ENCODE results near the gene MAGEA4. TPM values are rescaled to one million over a fixed set of nuclear protein-coding genes. Genes with fewer than 3 reads are reported as not detected.
"Not testable (repeated sequence)": the region's sequence is repeated elsewhere in the genome, so short reads cannot be mapped to it uniquely, and the experiment has no call there.

MAGEA4 gene, protein sequence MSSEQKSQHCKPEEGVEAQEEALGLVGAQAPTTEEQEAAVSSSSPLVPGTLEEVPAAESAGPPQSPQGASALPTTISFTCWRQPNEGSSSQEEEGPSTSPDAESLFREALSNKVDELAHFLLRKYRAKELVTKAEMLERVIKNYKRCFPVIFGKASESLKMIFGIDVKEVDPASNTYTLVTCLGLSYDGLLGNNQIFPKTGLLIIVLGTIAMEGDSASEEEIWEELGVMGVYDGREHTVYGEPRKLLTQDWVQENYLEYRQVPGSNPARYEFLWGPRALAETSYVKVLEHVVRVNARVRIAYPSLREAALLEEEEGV
- polyA plus RNA-seq (ENCODE audit: insufficient read length in 12 of 12) = not detected
- long read RNA-seq, donor 1 = 0 reads
- long read RNA-seq, donor 2 = 0 reads
- long read RNA-seq, donor 3 = 0 reads
- long read RNA-seq, donor 4 = 0 reads
- long read RNA-seq, donor 5 = 0 reads
- long read RNA-seq, donor 6 = 0 reads
- long read RNA-seq, donor 7 = 0 reads
- long read RNA-seq, donor 8 = 0 reads
- long read RNA-seq, donor 9 = 0 reads
- long read RNA-seq, donor 10 = 0 reads
- long read RNA-seq, donor 11 = 0 reads

DNA sequence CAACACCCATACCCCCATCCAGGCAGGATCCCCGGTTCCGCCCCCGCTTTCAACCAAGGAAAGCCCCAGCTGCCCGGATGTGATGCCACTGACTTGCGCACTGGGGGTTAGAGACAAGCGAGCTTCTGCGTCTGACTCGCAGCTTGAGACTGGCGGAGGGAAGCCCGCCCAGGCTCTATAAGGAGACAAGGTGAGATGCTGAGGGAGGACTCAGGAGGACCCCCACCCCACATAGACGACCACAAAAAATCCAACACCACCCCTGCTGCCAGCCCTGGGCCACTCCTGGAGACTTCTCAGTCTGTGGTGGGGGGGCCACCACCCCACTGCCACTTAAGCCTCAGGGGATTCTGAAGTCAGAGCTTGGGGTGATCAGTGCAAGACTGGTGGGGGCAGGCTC lies at the start of gene MAGEA4:
Gene MAGEA4 (plus strand): TSS at position 110 of the 400 bp plus-strand sequence. CDS start 10,776 bp downstream, outside the sequence.
- no peak for DNase-seq

DNA sequence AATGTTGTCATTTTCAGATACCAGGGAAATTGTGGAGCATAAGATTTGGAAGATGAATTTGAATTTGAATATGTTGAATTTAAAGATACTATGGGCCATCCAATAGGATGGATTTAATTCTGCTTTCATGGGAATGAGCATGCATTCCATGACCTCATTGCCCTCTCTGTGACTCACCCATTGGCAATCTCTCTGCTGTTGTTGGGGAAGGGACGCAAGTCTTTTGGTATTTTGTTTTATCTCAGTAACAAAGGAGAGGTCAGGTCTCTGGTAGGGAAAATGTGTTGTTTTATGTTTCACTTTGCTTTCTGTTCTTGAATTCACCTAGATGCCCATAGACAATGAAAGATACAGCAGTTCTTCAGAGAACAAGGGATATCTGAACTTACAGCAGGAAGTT lies 42.1 kb upstream of the MAGEA4 start:
- peak; percentile 4 for DNase-seq

DNA sequence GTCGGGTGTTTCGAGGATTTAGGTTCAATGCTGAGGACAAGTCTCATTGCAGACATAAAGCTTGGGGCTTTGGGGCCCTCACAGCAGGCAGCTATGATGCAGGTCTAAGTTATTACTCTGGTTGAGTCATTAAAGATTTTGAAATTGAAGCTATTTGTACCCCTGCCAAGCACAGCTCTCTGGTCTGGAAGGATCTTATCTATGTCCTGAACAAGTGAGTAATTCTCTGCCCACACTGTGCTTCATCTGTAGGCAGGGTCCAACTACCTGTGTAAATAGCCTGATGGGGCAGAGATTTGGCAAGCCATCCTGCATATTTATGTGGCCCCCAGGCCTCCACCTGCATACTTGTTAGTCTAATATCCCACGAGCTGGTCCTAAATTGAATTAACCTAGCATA lies 41.4 kb upstream of the MAGEA4 start:
- no peak for DNase-seq

DNA sequence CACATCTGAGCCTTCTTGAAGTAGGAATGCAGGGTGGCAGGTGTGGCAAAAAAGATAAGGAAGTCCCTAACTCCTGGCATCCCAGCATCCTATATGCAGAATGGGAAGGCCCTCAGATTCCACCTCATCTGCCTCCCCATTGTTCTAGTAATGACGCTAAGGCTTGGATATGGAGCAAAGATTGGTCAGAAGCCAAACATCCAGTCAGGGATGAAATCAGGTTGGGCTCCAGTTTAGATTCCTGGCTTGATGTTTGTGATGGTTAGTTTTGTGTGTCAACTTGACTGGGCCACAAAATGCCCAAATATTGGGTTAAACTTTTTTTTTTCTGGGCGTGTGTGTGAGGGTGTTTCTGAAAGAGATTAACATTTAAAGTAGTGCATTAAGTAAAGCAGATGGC lies 39.6 kb upstream of the MAGEA4 start:
- DNase-seq = no peak

DNA sequence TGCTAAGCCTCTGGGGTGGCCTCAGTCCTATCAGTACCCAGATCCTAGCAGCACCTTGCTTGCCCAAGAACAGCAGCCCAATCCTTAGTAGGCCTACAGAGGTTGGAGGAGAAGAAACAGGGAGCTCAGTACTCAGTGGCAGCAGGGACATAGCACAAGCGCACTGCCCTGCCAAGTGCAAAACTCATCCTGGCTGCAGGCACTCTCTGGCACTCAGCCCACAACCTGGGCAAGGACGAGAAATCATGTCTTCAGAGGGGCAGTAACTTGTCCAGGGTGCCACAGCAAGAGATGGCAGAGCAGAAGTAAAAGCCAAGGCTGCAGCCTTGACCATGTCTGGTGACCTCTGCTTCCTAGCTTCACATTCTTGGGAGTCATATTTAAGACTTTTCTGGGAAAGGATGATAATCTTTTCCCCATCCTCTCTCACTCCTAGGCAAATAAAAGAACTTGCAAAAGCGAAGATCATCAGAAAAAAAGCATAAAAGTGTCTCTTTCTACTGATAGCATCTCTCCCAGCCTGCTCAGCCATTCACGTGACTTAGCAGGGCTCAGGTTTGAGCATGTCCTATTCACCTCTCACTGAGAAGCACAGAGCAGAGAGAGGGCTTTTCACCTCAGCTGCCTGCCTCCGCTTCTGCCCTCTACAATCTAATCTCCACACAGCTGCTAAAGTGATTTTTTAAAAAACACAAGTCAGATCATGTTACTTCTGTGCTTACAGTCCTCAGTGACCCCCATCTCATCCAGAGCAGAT lies 37.2 kb upstream of the MAGEA4 start:
- no peak for DNase-seq

DNA sequence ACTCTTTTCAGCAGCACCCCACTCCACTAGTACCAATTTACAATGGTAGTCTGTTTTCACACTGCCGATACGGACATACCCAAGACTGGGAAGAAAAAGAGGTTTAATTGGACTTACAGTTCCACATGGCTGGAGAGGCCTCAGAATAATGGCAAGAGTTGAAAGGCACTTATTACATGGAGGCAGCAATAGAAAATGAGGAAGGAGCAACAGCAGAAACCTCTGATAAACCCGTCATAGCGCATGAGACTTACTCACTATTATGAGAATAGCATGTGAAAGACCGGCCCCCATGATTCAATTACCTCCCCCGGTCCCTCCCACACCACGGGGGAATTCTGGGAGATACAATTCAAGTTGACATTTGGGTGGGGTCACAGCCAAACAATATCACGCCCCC lies 34.1 kb upstream of the MAGEA4 start:
- DNase-seq = no peak

DNA sequence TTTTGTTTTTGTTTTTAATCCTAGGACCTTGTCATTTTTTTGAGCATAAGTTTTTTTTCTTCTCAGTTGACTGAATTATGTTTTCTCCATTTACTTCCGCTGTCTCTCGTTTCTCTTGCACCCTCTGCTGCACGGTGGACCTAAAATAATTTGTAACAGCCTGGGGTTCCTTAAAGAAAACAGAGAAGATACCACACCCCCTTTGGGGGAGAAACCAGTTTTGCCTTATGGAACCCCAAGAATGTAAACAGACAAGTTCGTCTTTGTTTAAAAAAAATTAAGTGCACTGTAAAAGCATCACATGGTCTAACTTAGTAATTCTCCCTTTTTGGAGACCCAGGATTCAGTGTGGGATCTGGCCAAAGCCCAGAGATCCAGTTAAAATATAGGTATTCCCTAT lies 32.8 kb upstream of the MAGEA4 start:
- DNase-seq = no peak

DNA sequence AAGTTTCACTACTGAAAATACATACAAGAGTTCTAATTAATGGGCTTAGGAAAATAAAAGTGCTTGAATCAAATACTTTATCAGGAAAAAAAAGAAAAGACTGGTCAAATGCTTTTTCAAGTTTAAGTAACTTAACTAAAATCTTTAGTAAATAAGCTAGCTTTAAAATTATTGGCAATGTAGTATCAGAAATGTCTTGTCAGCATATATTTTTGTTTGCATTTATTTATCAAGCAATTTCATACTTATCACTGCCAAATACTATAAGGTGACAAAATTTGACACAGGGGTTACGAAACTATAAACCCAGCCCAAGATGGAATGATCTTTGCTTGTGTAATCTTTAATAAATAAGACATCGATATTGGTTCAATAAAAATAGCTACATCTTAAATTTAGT lies 31.8 kb upstream of the MAGEA4 start:
- no peak for DNase-seq

DNA sequence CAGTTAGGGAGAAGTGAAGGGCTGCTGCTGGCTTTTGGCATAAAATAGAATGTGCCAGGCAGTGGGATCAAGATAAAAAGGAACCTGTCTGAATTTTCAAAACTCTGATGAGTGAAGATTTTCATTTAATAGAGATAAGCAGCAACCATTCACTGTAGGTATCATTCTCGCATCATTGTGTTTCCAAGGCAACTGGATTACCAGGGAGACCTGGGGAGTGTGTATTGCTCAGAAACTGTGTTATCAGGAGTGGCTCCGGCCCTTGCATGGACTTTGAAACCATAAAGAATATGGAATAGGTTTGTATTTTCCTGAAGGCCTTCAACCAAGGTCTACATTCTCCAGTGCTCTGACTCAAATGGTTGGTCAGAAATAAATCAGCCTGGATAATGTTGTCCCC lies 23.3 kb upstream of the MAGEA4 start:
- DNase-seq = no peak

DNA sequence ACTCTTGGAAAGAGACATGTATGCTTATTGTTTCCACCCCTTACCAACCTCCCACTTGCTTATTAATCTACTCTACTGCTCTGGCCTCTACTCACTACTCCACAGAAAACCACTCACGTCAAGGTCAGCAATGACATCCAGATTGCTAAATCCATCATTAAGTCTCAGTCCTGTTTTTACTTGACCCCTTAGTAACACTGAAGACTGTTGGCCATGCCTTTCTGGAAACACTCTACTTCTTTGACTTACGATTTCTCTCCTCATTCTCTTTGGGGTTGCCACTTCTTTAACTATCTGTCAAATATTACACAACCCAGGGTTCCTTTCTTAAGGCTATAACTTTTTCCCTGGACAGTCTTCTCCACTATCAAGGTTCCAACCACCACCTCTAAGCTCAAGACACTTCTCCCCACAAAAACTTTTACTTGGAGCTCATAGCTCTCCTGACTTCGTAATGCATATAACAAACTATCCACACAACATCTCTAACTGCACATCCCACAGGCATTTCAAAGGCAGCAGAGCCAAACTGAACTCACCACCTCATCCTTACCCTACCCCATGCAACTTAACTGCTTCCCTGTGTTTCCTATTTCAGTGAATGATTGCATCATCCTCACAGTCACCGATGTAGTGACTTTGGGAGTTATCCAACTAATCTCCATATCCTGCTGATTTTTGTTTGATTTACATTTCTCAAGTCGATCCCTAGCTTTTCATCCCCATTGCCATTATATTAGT lies 15.8 kb upstream of the MAGEA4 start:
- DNase-seq = no peak

DNA sequence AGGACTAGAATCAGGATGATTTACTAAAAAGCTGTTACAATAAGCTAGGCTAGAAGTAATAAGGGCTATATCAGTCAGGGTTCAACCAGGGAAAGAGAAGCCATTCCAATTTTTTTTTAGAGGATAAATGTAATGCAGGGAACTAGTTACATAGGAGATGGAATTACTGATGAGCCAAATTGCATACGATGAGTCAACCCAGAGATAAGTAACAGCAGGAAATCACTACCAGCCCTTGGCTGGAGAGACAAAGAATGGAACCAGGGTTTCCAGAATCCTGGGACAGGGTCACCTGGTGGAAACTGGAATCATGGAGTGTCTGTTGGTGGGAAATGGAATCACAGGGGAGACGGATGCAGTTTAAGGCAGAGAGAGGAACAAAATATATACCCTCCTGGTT lies 13.1 kb upstream of the MAGEA4 start:
- DNase-seq = no peak

DNA sequence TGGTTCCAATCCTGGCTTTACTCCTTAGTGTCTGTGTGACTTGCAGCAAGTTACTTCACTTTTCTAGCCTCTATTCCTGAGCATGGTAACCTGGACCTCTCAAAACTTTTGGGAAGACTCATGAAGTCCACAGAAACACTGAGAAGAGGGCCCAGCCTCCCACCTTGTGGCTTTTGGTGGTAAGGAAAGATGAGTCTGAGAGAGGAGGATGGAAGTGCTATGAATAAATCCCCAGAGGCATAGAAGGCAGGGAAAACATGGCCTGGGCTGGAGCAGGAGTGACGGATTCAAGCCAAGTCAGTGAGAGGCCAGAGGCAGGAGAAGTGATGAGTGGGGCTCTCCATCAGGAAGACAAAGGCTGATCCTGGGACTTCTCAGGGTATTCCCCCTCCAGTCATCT lies 10.9 kb upstream of the MAGEA4 start:
- DNase-seq = no peak

DNA sequence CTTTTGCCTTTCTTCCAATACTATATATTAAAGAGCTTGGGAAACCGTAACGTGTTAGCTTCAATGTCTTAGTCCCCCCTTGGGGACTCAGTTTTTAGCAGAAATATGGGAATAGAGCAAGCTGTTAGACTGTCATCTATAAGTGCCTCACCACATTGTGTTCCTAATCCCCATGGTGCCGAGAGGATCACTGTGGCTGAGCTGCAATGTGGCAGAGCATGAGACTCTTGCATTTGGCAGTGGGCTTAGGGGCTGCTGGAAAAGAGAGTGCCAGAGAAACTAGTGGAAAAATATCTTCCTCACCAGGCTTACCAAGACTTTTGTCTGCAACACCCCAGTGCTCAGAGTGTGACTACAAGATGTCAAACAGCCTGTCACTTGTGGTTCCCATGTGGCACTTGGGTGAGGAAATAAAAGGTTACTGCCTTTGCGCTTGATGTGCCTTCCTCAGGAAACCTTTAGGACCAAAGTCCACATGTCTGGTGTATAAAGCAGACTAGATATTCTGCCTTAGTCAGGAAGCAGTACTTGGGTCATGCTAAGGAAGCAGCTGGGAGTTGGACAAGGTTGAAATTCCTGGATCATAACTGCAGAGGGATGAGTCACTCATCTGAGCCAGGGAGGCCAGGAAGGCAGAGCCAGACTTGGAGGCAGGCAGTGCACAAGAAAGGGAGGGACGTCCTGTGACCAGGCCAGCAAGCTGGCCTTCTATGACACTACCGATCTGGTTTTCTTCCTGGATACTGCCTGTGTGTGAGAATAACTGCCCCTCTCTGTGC lies 9.7 kb upstream of the MAGEA4 start:
- DNase-seq = peak; percentile 41

DNA sequence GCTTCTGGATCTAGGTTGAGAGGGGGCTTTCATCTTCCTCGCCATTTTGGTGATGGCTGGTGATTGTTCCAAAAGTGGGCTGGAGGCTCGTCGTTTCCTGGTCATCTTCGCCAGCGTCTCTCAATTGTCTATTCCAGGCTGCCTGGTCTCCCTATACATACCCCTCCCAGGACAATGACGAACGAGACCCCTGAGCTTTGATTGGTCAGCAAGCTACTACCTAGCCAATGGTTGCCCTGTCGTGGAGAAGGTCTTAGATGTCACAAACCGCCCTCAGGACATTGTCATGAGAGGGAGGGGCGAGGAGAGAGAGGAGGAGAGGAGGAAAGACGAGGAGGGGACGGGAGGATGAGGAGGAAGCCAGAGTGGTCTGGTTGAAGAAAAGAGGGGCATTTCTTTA lies 7.7 kb upstream of the MAGEA4 start:
- no peak for DNase-seq

DNA sequence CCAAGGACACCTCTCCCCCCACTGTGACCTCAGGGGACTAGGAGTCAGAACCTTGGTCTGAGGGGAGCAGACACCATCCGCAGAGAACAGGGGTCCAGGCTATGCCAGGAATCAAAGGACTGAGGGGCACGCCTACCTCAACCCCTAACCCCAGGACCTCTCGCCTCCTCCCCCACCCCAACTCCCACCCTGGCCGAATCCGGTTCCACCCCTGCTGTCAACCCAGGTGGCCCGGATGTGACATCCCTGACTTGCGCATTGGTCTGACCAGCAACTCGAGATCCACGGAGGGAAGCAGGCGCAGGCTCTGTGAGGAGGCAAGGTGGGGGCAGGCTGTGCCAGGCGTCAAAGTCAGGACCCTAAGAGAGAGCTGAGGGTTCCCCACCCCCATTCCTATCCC lies 468 bp upstream of the MAGEA4 start:
- DNase-seq = no peak

DNA sequence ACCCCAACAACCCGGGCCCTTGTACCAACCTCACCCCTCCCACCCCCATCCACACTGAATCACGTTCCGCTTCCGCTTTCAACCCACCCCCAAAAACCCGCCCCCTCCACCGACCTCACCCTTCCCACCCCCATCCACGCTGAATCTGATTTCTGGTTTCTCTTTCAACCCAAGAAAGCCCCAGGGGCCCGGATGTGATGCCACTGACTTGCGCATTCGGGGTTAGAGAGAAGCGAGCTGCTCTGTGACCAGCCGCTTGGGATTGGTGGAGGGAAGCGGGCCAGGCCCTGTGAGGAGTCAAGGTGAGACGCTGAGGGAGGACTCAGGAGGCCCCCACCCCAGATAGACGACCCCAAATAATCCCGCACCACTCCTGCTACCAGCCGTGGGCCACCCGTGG lies 6.0 kb downstream of the MAGEA4 start:
- not testable (repeated sequence) for DNase-seq

DNA sequence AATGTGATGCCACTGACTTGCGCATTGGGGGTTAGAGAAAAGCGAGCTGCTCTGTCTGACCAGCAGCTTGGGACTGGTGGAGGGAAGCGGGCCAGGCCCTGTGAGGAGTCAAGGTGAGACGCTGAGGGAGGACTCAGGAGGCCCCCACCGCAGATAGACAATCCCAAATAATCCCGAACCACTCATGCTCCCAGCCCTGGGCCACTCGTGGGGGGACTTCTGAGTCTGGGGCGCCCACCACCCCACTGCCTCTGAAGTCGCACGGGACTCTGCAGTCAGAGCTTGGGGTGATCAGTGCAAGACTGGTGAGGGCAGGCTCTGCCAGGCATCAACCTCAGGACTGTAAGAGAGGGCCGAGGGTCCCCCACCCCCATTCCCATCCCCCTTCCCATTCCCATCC lies 6.9 kb downstream of the MAGEA4 start:
- no peak for DNase-seq

DNA sequence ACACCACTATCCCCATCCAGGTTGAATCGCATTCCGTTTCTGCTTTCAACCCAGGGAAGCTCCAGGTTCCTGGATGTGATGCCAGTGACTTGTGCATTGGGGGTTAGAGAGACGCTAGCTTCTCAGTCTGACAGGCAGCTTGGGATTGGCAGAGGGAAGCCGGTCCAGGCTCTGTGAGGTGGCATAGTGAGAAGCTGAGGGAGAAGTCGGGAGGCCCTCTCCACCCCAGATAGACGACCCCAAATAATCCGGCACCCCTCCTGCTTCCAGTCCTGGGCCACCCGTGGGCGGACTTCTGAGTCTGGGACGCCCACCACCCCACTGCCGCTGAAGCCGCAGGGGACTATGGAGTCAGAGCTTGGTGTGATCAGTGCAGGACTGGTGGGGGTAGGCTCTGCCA lies 7.4 kb downstream of the MAGEA4 start:
- no peak for DNase-seq

DNA sequence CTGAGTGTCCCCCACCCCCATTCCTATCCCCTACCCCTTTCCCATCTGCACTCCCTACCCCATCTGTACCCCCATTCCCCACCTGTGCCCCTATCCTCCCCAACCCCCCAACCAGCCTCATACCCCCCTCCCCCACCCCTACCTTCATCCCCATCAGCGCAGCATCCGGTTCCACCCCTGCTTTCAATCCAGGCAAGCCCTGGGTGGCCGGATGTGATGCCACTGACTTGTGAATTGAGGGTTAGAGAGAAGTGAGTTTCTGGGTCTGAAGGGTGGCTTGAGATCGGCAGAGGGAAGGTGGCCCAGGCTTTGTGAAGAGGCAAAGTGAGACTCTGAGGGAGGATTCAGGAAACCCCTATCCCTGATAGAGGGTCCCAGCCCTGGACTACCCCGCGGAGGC lies 7.8 kb downstream of the MAGEA4 start:
- no peak for DNase-seq

DNA sequence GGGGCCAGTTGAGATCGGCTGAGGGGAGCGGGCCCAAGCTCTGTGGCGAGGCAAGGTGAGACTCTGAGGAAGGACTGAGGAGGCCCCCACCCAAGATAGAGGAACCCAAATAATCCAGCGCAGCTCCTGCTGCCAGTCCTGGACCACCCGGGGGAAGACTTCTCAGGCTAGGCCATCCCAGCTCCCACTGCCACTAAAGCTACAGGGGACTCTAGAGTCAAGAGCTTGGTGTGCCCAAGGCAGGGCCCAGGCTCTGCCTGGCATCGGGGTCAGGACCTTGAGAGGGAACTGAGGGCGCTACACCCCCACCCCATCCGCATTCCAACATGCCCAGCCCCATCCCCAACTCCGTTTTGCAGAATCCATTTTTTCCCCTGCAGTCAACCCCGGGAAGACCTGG lies 8.6 kb downstream of the MAGEA4 start:
- no peak for DNase-seq

DNA sequence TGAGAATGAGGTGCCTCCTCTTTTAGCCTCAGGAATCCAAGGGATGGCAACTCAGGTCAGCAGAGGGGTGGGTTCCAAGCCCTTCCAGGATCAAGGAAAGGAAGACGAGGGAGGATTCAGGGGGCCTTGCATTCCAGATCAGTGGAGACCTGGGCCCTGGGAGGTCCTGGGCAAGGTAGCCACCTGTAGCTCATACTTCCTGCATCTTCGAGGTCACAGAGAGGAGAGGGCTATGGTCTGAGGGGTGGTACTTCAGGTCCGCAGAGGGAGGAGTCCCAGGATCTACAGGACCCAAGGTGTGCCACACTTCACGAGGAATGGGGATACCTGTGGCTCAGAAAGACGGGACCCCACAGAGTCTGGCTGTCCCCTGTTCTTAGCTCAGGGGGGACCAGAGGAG lies 9.2 kb downstream of the MAGEA4 start:
- no peak for DNase-seq

DNA sequence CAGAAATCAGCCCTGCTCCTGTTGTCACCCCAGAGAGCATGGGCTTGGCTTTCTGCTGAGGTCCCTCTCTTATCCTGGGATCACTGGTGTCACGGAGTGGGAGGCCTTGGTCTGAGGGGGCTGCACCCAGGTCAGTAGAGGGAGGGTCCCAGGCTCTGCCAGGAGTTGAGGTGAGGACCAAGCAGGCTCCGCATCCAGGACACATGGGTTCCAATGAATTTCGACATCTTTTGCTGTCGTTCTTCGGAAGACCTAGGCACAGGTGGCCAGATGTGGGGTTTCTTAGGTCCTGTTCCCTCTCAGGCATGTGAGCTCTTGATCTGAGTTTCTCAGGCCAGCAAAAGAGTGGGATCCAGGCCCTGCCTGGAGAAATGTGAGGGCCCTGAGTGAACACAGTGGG lies 10.0 kb downstream of the MAGEA4 start:
- DNase-seq = no peak

Measured in muscle of arm (tissue), 14 donors.